Smooth muscle cell of the brain vasculature (primary cell): ENCODE data around the gene PRR9.
"Not testable (repeated sequence)": the region's sequence is repeated elsewhere in the genome, so short reads cannot be mapped to it uniquely, and the experiment has no call there.

Source experiments
- DNase-seq: peaks from one replicate; pipeline ENCODE4 v3.0.0-alpha.2; 2012; ENCODE audit warnings: low read depth, low spot score

PRR9 gene

DNA sequence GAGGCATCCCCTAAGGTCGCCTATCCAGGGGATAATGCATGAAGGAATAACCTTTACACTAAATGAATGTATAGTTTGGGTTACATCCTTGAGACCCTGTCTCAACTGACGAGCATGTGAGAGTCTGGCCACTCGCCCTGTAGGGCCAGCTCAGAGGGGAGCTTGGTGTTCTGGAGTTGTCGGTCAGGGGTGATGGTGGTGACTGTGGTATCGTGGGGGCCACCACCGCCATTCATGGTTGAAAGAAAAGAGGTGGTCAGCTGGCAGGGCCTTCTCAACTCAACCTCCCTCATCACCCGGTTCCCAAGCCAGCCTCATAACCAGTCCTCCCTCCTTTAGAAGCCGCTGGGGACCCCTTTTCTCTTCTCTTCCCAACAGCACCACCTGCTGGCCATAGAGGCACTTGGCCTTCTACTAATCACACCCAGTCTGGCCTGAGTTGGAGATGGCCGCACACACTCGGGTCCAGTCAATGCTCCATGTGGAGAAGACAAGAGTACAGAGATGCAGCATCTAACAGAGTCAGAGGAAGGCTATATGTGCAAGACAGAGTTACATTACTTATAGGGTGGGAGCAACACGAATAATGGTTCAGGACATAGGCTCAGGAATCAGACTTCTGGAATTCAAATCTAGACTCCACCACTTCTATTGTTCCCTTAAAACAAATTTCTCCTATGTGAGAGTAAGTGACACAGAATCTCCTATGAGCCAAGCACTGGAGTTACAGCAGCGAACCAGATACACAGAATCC is 11.9 kb downstream of the PRR9 start:
- not testable (repeated sequence) for DNase-seq

DNA sequence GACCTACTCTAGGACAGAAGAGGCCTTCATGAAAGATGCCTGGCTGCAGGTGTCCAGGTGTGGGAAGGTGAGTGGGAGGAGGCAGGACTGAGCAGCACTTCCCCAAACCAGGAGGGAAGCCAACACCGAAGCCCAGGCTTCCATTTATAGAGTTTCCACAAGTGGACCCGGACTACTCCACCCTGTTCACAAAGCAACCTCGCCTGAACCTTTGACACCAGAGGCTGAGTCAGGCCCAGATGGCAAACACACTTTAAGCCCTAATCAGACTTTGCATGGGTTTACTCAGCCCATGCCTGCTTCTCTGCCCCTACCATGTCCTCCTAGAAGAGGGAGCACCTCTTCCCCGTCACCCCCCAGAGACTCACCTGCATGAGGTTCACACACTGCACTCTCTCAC is 14.0 kb downstream of the PRR9 start:
- DNase-seq: no peak

DNA sequence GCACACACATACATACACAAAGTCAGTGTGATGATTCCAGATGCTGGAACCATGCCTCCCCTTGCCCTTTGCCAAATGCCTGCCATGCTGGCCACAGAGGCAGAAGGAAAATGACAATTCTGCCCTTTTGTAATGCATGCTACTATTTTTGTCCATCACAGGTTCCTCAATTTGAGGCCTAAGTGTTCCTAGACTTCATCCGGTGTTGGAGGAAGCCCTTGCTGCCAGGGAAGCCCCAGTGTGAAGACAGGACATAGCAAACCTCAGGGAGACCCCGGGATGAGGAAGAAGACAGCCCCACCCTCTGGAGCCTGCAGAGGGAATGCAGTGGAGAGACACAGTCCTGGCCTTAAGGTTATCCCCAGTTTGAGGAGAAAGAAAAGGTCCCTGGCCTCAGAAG is 14.4 kb downstream of the PRR9 start:
- DNase-seq: no peak

DNA sequence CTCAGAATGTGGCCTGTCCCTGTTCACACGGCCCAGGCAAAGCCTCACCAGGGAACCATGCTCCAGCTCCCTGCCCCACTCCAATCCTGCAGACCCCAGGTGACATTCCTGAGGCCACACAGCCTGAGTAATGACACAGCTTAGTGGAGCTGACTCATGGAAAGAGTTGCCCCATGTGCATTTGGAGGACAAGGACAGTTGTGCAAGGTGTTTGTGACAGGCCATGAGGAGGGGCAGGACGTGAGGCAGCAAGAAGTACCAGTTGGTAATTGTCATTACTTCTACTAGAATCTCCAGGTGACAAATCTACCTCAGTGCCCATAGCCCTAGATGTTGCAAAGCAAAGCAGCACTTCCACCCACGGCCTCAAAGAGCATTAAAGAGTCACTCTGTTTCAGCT is 15.2 kb downstream of the PRR9 start:
- no peak for DNase-seq

DNA sequence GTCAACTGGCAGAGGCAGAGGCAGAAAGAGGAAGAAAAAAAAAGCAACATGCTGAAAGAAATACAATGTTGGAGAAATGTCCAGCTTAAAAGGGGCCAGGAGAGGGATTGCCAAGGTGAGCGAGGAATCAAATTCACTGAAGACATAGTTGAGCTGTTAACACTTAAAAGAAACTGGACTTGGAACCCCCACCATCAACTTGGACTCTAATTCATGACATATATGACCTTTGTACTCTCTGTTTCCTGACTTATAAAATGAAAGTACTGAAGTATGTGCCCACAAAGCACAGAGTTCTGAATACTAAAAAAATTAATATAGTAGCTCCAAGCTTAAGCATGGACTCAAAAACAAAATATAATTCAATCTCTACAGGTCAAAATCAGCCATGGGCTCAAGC is 16.1 kb downstream of the PRR9 start:
- no peak for DNase-seq

DNA sequence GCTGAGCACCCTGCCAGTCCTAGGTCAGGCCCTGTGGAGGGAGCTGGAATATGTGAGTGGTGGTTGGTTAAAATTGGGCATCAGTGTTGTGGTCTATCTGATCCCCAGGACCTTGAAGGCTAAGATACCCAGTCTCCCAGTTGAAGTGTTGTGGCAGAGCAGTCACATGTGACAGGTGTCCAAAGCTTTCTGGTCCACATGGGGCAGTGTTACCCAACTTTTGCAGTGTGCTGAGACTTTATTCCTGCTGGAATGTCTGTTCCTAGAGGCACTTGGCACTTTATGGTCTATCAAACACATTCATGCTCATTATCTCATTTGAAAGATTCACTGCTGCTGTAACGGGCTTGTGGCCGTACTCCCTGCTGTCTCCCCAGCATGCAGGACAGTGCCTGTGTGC is 21.1 kb downstream of the PRR9 start:
- no peak for DNase-seq

DNA sequence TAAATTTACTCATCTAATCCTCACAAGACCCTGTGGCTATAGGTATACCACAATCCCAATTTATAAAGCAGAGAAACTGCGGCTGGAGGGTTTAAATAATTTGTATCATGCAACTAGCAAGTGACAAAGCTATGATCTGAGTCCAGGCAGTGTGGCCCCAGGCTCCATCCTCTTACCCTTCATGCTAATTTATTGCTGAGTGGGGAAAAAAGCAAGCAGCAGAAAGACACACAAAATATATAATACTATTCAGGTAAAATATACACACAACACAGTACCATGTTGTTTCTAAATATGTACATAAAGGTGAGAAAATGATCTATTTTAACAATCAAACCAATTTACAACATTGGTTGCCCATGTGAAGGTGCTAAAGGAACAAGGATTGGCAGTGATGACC is 24.8 kb downstream of the PRR9 start:
- DNase-seq: no peak

DNA sequence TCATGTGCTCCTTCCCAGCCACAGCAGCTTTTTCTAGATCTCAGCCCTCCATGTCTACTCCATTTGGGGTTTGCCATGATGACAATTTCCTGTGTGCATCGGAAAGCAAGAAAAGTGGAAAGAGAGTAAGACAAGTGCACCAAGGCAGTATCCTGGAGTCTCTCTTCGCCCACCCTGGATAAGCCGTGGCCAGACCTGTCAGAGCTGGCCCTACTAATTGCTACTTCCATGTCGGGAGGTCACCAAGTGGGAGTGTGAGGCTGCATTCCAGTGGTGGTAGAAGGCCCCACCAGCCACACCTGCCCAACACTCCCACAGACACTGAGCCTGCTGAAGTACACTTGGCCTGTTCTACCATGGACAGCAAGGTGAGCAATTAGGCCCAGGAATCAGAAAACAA is 28.1 kb downstream of the PRR9 start:
- no peak for DNase-seq

DNA sequence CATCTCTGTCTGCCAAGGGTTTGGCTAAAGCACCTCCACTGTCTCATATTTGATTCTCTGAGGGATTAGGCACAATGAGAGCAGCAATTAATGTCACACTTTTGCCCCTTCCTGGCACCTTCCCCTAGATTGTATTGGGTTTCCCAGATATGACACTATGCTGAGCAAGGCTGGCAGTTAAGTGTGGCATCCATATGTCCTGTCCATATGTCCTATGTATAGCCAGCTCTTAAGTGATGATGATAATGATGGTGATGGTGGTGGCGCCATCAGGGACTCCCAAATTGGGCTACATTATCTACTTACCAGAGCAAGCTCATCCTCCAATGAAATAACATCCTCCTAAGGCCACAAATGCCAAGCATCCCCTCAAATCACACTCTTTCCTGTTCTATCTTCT is 28.6 kb downstream of the PRR9 start:
- DNase-seq: no peak

DNA sequence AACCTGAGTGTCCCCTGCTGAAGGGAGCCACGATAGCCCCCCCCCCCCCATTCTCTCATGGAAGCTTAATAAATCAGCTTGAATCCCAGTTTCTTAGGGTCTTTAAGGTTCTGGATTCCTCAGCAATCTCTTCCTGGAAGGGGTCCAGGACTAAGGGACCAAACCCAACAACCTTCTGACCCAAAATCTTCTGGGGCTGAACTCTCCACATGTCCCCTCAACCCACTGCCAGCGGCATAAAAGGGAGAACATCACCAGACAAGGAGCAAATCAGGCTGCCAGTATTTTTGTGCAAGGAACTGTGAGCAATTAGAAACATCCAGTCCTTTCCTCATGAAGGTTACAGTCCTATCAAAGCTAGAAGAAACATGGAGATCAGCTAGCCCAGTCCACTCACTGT is 29.4 kb downstream of the PRR9 start:
- no peak for DNase-seq

DNA sequence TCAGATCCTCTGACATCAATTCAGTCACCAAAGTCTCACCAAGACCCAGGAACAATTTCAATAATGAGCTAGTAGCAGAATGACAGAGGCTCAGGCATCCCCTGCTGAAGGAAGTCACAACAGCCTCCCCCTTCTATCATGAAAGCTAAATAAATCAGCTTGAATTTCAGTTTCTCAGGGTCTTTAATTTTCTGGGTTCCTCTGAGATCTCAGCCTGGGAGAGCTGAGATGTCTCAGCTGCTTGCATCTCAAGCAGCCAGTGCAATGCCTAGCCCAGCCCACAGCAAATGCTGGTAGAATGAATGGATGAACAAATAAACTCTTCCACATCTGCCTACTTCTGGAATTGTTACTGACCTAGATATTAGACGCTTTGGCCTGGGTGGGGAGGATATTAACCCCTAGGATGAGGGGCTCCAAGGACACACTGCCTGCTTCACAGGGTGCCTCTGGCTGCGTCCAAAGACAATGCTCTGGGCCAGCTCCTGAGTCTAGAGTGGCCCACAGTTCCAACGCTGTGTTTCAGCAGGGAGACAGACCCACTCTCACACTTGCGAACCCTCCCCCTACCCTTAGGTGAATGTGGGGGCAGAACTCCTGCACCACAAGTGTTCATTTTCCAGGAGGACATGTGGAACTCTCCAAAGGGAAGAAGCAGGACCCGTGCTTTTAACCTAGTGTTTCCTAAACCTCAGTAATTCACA is 30.9 kb downstream of the PRR9 start:
- DNase-seq: no peak

DNA sequence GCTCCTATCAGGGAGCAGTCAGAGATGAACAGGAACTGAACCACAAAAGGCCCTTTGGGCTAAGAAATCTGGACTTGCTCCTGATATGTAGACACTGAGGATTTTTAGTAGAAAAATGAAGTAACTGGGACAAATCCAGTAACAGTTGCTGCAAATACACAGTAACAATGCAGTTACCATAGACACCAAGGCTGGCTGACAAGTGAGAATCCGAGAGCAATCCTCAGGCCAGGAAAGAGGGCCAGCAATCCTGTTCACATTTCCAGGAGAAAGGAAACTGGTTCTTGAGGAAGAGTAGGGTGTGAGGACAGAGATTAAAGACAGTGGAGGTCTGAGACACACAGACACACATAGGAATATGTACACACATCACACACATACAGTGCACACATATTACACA is 32.8 kb downstream of the PRR9 start:
- DNase-seq: no peak

DNA sequence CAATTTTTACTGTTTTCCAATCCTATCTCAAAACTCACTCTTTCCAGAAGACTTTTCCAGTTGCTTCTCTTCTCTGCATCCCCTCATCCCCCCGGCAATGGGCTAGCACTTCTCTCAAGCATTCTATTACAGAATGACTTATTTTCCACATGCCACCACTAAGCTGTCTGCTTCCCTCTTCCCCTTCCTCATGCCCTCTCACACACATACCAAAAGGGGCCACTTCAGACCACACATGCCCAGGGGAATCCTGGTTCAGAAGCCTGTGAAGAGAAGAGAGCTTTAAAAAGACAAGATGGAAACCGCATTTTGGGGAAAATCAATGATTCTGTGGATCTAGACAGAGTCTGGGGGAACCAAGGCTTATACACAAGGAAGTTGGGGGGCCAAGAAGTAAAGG is 33.7 kb downstream of the PRR9 start:
- no peak for DNase-seq

DNA sequence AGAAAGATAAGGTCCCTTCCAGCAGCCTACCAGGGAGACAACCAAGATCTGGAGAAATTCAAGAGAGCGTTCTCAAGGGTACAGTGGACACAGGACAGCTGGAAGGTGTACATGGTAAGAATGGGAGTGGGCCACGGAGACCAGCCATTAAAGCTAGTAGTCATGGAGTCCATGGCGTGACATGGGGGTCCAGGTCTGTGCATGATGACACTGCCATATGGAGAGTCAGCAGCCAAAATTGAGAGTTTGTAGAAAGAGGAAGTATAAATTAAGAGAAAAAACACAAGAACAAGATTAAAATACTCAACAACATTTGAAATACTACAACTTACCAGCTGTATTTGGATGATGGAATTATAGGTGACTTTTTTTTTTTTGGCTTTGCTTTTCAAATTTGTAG is 34.2 kb downstream of the PRR9 start:
- no peak for DNase-seq

DNA sequence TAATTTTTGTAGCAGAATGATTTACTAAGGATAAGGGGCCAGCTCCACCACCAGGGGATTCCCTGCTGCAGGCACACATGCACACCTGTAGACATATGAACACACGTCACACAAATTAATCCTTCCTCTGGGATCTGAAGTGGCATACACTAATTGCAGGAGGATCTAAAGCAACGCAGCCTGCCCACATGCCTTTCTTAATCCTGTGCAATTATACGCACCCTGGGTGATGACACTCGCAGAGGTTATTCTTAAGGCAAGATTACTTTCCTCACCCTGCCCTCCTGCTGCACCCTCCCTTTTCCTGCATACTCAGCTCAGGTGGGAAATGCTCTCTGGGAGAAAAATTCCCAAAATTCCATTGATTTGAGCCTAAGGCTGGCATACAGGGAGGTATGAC is 34.6 kb downstream of the PRR9 start:
- DNase-seq: no peak

DNA sequence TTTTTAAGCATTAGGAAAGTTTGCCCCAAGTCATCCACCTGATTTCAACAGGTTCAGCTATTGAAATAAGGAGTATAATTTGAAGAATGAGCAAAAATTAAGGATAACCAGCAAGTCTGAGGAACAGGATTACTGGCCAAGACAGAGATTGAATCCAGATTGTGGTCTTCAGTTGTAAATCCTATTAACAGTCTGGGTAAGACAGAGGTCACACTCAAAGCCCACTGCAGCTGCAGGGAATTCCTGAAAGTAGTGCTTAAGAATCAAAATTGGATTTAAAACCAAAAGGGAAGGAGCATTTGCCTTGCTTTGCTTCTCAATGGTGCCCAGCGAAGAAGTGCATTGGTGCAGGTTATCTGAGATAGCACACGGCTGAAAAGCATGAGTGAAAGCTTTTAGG is 35.7 kb downstream of the PRR9 start:
- no peak for DNase-seq

DNA sequence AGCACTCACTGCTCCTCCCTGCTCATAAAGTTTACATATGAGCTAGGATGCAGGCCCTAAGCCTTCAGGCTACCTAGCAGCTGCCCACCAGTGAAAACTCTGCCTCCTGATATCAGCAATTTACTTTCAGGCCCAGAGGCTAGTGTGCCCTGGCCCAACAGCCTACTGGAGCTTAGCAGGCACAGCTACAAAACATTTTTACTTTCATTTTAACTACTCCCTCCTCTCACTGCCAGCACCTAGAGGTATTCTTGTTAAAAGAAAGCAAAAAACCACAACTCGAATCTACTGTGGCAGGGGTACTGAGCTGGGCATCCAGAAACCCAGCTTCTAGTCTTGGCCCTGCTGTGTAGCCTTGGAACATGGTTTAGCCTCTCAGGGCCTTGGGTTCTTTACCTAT is 36.3 kb downstream of the PRR9 start:
- no peak for DNase-seq

DNA sequence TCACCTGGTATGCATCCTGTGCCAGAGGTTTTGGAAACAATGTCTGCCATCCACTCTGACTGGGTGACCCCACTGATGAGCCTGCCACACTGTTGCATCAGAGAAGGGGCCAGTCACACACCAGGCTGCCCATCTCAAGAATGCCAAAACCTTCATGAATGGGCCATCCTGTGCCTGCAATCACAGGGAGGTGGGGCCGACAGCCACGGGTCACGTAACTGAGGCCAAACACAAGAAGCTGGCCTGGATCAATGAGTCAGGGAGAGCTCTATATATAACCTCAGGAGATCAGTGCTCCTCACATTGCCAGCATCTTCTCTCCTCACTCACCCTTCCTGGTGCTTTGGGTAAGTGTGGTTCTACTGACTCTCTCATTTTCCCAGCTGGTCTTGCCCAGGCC is 42.0 kb downstream of the PRR9 start, which contains the start of gene LORICRIN:
Gene LORICRIN, plus strand, starts transcription at position 301 of the 400 bp plus-strand sequence. CDS start 1,263 bp downstream, outside the sequence.
- no peak for DNase-seq

DNA sequence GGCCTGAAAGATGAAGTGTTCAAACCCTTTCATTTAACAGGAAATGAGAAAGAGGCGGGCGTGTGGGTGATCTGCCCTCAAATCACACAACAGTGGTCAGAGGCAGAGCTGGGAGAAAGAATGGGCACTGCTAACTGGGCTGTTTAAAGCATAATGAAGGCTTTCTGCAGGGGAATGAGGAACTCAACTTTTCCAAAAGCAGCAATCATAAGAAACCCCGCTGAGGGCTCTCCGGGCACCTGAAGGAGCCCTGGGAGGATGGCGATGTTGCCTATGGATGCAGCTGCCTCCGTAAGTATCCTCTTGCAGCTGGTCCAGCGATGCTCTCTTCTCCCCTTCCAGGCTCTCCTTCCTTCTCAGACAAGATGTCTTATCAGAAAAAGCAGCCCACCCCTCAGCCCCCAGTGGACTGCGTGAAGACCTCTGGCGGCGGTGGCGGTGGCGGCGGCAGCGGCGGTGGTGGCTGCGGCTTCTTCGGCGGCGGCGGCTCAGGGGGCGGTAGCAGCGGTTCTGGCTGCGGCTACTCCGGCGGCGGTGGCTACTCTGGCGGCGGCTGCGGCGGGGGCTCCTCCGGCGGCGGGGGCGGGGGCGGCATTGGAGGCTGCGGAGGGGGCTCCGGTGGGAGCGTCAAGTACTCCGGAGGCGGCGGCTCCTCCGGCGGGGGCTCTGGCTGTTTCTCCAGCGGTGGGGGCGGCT is 43.3 kb downstream of the PRR9 start:
- no peak for DNase-seq

DNA sequence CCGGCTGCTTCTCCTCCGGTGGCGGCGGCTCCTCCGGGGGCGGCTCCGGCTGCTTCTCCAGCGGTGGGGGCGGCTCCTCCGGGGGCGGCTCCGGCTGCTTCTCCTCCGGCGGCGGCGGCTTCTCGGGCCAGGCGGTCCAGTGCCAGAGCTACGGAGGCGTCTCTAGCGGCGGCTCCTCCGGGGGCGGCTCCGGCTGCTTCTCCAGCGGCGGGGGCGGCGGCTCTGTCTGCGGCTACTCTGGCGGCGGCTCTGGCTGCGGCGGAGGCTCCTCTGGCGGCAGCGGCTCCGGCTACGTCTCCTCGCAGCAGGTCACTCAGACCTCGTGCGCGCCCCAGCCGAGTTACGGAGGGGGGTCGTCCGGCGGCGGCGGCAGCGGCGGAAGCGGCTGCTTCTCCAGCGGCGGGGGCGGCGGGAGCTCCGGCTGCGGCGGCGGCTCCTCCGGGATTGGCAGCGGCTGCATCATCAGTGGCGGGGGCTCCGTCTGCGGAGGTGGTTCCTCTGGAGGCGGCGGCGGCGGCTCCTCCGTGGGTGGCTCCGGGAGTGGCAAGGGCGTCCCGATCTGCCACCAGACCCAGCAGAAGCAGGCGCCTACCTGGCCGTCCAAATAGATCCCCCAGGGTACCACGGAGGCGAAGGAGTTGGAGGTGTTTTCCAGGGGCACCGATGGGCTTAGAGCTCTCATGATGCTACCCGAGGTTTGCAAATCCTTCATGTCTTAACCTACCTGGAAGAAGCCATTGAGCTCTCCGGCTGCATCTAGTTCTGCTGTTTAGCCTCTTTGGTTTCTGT is 44.1 kb downstream of the PRR9 start:
- no peak for DNase-seq

DNA sequence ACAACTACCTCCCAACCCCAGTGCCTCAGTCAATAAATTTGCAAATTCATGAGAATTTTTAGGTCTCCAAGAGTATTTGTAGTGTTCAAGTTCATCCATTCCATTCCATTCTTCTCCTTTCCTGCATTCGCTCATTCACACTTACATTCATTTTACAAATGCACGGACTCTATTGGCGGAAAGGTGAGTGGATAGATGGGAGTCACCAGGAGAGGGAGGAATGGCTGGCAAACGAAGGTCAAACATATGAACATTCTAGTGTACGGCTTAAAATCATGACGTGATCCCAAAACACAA is 44.6 kb downstream of the PRR9 start:
- DNase-seq: no peak

DNA sequence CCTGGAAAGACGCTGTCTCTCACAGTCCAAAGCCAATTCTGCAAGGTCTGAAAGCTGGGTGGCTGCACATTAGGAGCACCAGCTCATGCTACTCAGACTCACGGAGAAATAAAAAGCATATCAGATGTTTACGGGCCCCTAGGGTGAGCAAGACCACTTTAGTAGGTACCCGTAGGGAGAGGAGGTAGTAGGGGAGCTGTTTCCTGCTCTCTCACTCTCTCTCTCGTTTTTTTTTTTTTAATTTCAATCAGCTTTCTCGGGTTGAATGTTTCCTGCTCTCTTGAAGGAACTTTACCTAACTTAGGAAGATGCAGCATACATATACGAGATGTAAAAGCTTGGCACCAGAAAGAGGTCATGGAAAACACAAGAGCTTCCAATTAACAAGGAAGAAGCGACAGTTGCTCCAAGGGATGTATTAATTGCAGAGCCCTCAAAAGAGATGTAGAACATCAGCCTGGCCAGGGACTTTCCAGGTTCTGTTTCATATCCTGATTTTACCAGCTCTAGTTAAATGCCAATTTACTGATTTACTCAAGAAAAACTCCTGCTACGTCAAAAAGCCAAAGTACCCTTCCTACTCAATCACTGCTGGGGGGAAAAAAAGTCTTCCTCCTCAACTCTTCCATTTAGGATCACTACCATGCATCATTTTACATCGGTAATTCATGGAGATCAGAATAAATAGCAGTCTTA is 45.2 kb downstream of the PRR9 start:
- DNase-seq: no peak
